Gastrocnemius medialis (tissue), 4 donors: ENCODE data around the gene DISC1. TPM values are rescaled to one million over a fixed set of nuclear protein-coding genes. Genes with fewer than 3 reads are reported as not detected.

ENCODE experiments used
- ATAC-seq, 2 donors: fragments of 150-250 bp; one replicate each; pipeline ENCODE4 v1.9.1; 2016
- DNase-seq, 2 donors: peaks; one replicate each; pipeline ENCODE4 v3.0.0-alpha.2; 2019
- H3K27ac ChIP-seq, 4 donors: fragments of 200-600 bp; sonication (generic); 1 replicate in 1 of 4; 2 replicates in 3 of 4; pipeline ENCODE4 v1.5.1; 2016 to 2018; ENCODE audit warnings: mild to moderate bottlenecking in 2 of 4, moderate library complexity in 1 of 4
- H3K27me3 ChIP-seq, 3 donors: fragments of 200-600 bp; sonication (generic) in 2 of 3; 1 replicate in 1 of 3; 2 replicates in 2 of 3; pipeline versions ENCODE4 v1.5.1 to v1.6.0; 2016 to 2019; ENCODE audit warnings: mild to moderate bottlenecking in 1 of 3, moderate library complexity in 1 of 3
- H3K36me3 ChIP-seq, 2 donors: fragments of 200-600 bp; sonication (generic) in 1 of 2; one replicate each; pipeline ENCODE4 v1.5.1; 2017 to 2018
- H3K4me1 ChIP-seq, 2 donors: fragments of 200-600 bp; sonication (generic) in 1 of 2; one replicate each; pipeline ENCODE4 v1.5.1; 2016 to 2017; ENCODE audit warnings: mild to moderate bottlenecking in 2 of 2
- H3K4me3 ChIP-seq, 4 donors: fragments of 200-600 bp; sonication (generic) in 3 of 4; 1 replicate in 1 of 4; 2 replicates in 3 of 4; pipeline ENCODE4 v1.5.1; 2016 to 2019; ENCODE audit warnings: mild to moderate bottlenecking in 2 of 4
- H3K9me3 ChIP-seq, 3 donors: fragments of 200-600 bp; sonication (generic) in 2 of 3; 1 replicate in 1 of 3; 2 replicates in 2 of 3; pipeline ENCODE4 v1.5.1; 2016 to 2019
- POLR2A ChIP-seq, 2 donors: fragments of 450-650 bp; IDR thresholded peaks; one replicate each; pipeline ENCODE4 v1.6.1; 2017; ENCODE audit warnings: antibody characterized with exemption in 2 of 2, mild to moderate bottlenecking in 2 of 2, moderate library complexity in 2 of 2
- in situ Hi-C, 4 donors: fragments of 200-750 bp; cut with MboI; loops; one replicate each; pipeline versions ENCODE4 v1.15.0 to v1.8.0; 2017; ENCODE audit warnings: low sequenced_read_pairs in 4 of 4
- intact Hi-C: fragments of 100-400 bp; cut with DNase I; formaldehyde crosslinking; loops from one replicate; pipeline ENCODE4 v1.15.1; 2023; ENCODE audit warnings: low total_unique reads
- total RNA-seq, 4 donors: library from RNA; depleted of rRNA; stranded (reverse); fragments of >200 nt; gene quantifications; one replicate each; pipeline versions ENCODE4 v1.1.0 to v1.2.3, GENCODE V29; 2016
- TF ChIP-seq, protein P1 (sequence below), 5 experiments: fragments of 450-650 bp in 3 of 5; fragments of 200-600 bp in 2 of 5; sonication (generic) in 2 of 5; IDR thresholded peaks in 4 of 5; conservative IDR thresholded peaks in 1 of 5; 1 replicate in 4 of 5; 2 replicates in 1 of 5; pipeline ENCODE4 v1.5.1; 2016 to 2019; ENCODE audit warnings: antibody characterized with exemption in 5 of 5, mild to moderate bottlenecking in 3 of 5, moderate library complexity in 3 of 5

The DISC1 gene
- total RNA-seq, 4 donors from 2014 or later: 2.3 to 5.8 (median 2.6) TPM

DNA sequence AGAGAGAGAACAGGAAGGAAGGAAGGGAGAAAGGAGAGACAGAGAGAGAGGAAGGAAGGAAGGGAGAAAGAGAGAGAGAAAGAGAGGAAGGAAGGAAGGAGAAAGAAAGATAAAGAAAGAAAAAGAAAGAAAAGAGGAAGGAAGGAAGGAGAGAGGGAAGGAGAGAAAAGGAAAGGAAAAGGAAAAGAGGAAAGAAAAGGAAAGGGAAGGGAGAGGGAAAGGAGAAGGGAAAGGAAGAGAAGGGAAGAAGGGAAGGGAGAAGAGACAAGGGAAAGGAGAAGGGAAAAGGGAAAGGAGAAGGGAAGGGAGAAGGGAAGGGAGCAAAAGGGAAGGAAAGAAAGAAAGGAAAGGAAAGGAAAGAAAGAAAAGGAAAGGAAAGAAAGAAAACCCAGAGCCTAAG is 404.6 kb downstream of the DISC1 start:
- H3K27ac ChIP-seq: no peak overlapping the region
- H3K27me3 ChIP-seq: no peaks in the 10 kb centered on the region
- in situ Hi-C loops (no loop called here), intact Hi-C loops (no loop called here)
- no peaks in the 10 kb centered on the region for H3K9me3 ChIP-seq
- no peaks in the 10 kb centered on the region for H3K4me1 ChIP-seq
- no peak for ATAC-seq
- DNase-seq: no peak
- TF ChIP-seq, protein P1, sequence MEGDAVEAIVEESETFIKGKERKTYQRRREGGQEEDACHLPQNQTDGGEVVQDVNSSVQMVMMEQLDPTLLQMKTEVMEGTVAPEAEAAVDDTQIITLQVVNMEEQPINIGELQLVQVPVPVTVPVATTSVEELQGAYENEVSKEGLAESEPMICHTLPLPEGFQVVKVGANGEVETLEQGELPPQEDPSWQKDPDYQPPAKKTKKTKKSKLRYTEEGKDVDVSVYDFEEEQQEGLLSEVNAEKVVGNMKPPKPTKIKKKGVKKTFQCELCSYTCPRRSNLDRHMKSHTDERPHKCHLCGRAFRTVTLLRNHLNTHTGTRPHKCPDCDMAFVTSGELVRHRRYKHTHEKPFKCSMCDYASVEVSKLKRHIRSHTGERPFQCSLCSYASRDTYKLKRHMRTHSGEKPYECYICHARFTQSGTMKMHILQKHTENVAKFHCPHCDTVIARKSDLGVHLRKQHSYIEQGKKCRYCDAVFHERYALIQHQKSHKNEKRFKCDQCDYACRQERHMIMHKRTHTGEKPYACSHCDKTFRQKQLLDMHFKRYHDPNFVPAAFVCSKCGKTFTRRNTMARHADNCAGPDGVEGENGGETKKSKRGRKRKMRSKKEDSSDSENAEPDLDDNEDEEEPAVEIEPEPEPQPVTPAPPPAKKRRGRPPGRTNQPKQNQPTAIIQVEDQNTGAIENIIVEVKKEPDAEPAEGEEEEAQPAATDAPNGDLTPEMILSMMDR (IDR thresholded peaks at IDR 0.05 in 4 of 5, conservative IDR thresholded peaks at IDR 0.05 in 1 of 5): no peak
- no peak for TF ChIP-seq POLR2A (IDR thresholded peaks at IDR 0.05)
- no peaks in the 10 kb centered on the region for H3K36me3 ChIP-seq
- H3K4me3 ChIP-seq: no peak overlapping the region

DNA sequence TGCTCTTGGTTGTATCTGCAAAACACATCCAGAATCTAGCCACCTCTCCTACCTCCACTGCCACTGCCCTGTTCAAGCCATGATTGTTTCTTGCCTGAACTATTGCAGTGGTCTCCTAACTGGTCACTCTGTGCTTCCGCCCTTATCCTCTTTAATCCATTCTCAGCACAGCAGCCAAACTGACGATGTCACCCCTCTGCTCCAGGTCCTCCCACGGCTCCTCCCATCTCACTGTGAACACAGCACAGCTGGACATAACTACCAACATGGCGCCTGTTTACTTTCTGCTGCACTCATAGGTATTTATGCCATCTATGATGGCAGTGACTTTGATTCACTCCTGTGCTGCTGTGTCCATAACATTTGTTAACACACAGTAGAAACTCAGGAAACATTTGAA is 406.7 kb downstream of the DISC1 start:
- H3K27ac ChIP-seq: no peak overlapping the region
- TF ChIP-seq POLR2A (IDR thresholded peaks at IDR 0.05): no peak
- TF ChIP-seq, protein P1 (IDR thresholded peaks at IDR 0.05 in 4 of 5, conservative IDR thresholded peaks at IDR 0.05 in 1 of 5): no peak
- intact Hi-C loops (no loop called here), in situ Hi-C loops (no loop called here)
- no peak overlapping the region for H3K4me3 ChIP-seq
- no peaks in the 10 kb centered on the region for H3K27me3 ChIP-seq
- H3K9me3 ChIP-seq: no peaks in the 10 kb centered on the region
- no peaks in the 10 kb centered on the region for H3K36me3 ChIP-seq
- DNase-seq (no peak), ATAC-seq (no peak)
- H3K4me1 ChIP-seq: no peaks in the 10 kb centered on the region

DNA sequence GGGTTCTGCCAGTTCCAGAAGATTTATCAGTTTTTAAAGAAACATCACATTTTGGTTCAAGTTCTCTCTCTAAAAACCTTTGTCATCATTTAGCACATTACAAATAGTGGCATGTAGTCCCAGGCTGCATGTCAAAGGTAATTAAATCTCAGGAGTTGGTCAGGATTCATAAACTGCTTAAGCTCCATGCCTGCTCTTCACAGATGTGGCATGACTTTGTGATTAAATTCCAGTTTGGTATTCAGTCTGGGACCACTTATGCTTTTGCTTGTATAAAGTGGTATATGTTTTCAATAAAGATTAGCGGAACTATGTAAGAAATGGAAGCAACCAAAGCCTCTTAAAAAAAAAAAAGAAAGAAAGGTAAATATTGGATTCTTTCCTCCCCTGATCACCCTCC is 408.0 kb downstream of the DISC1 start:
- H3K36me3 ChIP-seq: no peaks in the 10 kb centered on the region
- H3K9me3 ChIP-seq: no peaks in the 10 kb centered on the region
- no peaks in the 10 kb centered on the region for H3K27me3 ChIP-seq
- TF ChIP-seq, protein P1 (IDR thresholded peaks at IDR 0.05 in 4 of 5, conservative IDR thresholded peaks at IDR 0.05 in 1 of 5): no peak
- no peak for TF ChIP-seq POLR2A (IDR thresholded peaks at IDR 0.05)
- DNase-seq (no peak), ATAC-seq (no peak)
- H3K27ac ChIP-seq: no peak overlapping the region
- in situ Hi-C loops: no loop called here
- H3K4me1 ChIP-seq: no peaks in the 10 kb centered on the region
- no peak overlapping the region for H3K4me3 ChIP-seq
- intact Hi-C loops: no loop called here

DNA sequence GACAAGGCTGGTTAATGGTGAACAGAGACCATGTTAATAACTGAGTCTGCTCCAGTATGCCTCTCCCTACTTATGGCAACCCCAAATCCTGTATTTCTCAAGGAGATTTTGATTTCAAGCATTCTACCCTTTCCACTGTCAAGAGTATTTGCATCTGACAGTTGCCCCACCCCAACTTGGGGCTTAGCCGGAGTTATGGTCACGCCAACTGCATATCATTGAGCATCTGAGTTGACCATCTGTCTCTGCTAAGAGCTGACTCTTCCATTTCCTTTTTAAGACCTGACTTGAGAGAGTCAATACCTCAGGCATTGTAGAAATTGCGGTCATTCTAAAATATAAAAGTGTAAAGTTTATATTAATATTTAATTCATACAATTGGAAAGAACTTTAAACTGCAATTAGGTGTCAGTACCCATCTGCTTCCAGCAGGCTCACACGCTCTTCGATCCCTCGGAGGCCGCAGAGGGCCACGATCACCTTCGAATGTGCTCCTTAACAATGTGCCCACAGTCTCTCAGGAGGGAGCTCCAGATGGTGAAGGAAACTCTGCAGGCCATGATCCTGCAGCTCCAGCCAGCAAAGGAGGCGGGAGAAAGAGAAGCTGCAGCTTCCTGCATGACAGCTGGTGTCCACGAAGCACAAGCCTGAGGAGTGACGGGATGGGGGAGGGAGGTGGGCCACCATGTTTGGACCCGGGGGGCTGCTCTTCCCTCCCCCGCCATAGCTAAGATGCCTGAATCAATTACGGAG is 409.8 kb downstream of the DISC1 start:
- no peaks in the 10 kb centered on the region for H3K4me1 ChIP-seq
- H3K9me3 ChIP-seq: no peaks in the 10 kb centered on the region
- H3K36me3 ChIP-seq: no peaks in the 10 kb centered on the region
- TF ChIP-seq POLR2A (IDR thresholded peaks at IDR 0.05): no peak
- TF ChIP-seq, protein P1 (IDR thresholded peaks at IDR 0.05 in 4 of 5, conservative IDR thresholded peaks at IDR 0.05 in 1 of 5): no peak
- in situ Hi-C loops: no loop called here
- no peak overlapping the region for H3K4me3 ChIP-seq
- H3K27me3 ChIP-seq: no peaks in the 10 kb centered on the region
- H3K27ac ChIP-seq: no peak overlapping the region
- intact Hi-C loops: no loop called here
- no peak for DNase-seq
- no peak for ATAC-seq
